ENCODE data around the gene CDKL5.

- TF ChIP-seq CTCF (IDR thresholded peaks at IDR 0.05 in 8 of 11, conservative IDR thresholded peaks at IDR 0.05 in 3 of 11) (no peak), POLR2AphosphoS5 (IDR thresholded peaks at IDR 0.05) (no peak)
These were observed 170.7 kb downstream of the CDKL5 start for GRCh38 chrX:18596096-18596495.

All from spleen (tissue), 7 donors.